HG03354 (cell line): ENCODE data around the gene LMAN2L.

ENCODE experiments used
- ATAC-seq: cut with Tn5 transposase; IDR thresholded peaks from one replicate; pipeline ENCODE4 v1.9.1; 2021; ENCODE audit warnings: mild to moderate bottlenecking; ENCODE audit not compliant: unreplicated experiment, poor library complexity, severe bottlenecking

Gene LMAN2L

DNA sequence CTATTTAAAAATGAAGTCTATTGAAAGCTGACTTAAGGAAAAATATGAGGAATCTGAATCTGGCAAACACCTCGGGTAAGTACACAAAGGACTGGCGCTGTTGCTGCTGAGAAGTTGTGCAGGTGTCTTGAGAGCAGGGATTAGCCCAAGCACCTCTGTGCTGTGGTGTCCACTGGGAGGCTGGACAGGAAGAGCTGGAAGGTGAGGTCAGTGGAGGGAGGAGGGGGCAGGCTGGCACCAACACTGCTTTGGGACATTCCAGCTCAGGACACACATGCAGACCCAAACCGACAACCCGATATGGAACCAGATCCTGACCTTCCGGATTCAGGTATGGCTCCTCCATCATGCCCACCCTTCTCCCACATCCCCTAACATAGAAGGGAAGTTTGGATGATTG, 76.7 kb downstream of the LMAN2L start:
- ATAC-seq, result no peak

DNA sequence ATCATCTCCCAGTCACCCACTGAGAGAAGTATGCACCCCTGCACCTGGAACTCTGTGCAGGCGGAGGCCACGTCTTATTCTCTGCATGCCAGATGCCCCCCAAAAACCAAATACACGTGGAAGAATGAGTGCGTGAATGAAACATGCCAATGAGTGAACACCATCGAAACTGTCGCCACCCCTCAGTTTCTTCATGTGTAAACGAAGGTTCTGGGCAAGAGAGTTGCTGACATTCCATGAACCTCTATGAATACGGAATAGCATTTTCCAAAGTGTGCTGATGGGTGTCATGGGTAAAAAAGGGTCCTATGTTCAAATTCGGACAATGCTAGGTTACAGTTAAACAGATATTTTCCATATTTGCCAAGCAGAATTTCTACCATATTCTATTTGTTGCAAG, 77.5 kb downstream of the LMAN2L start:
- no peak for ATAC-seq

DNA sequence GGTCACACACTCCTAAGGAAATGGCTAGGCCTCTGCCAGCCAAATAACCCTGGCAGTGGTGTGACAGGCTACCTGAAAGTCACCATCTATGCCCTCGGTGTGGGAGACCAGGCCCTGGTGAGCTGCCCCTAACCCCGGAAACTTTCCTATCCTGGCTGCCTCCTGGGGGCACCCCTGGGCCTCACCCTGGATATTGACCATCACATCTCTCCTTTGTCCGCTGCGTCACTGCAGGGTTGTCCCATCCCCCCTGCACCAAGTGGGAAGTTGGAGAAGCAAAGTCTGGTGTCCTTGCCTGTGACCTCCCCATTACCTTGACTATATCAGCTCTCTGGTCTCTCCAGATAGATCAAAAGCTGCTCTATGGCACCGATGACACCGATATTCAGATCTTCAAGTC, 78.5 kb downstream of the LMAN2L start:
- no peak for ATAC-seq

DNA sequence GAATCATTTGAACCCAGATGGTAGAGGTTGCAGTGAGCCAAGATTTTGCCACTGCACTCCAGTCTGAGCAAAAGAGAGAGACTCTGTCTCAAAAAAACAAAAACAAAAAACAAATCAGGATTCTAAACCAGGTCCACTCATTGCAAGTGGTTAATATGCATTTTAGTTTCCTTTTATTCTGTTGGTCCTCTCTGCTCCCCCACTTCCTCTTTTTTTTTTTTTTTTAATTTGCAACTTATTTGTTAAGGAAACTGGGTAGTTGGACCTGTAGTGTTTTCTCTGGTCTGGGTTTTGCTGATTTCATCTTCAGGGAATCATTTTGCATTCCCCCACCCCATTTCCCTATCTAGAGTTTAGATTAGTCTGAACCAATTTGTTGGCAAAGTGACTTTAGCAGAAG, 83.3 kb downstream of the LMAN2L start:
- ATAC-seq, result no peak
